Activated T-cell treated with anti-CD3 and anti-CD28 coated beads, Interleukin-2, amount 50 U/mL, for 4 hours (primary cell): ENCODE results near the gene APLP2. TPM values are rescaled to one million over a fixed set of nuclear protein-coding genes. Genes with fewer than 3 reads are reported as not detected.
"Not testable (repeated sequence)": the region's sequence is repeated elsewhere in the genome, so short reads cannot be mapped to it uniquely, and the experiment has no call there.

Source experiments
- ATAC-seq, 2 donors: fragments of 200-7000 bp; cut with Tn5 transposase; one replicate each; pipeline ENCODE4 v1.10.0; 2021
- DNase-seq: peaks from one replicate; pipeline ENCODE4 v3.0.0-alpha.2; 2020
- H3K27me3 Mint-ChIP-seq: one replicate; pipeline ENCODE4 v1.8.0; 2021; ENCODE audit warnings: low read depth, mixed read lengths
- H3K36me3 Mint-ChIP-seq: one replicate; pipeline ENCODE4 v1.8.0; 2022; ENCODE audit warnings: mixed read lengths; ENCODE audit not compliant: insufficient read depth
- H3K4me1 Mint-ChIP-seq: one replicate; pipeline ENCODE4 v1.8.0; 2021; ENCODE audit warnings: low read depth, mixed read lengths
- H3K4me3 Mint-ChIP-seq: one replicate; pipeline ENCODE4 v1.8.0; 2021; ENCODE audit warnings: mild to moderate bottlenecking, moderate library complexity, mixed read lengths
- H3K9me3 Mint-ChIP-seq: one replicate; pipeline ENCODE4 v1.8.0; 2021; ENCODE audit warnings: mixed read lengths
- total RNA-seq, 3 donors: library from RNA; stranded (reverse); gene quantifications; one replicate each; pipeline ENCODE4 v1.2.1, GENCODE V29; 2021

APLP2 gene
- total RNA-seq, 3 donors from 2014 or later: 53.5 to 70.6 (median 60.4) TPM

DNA sequence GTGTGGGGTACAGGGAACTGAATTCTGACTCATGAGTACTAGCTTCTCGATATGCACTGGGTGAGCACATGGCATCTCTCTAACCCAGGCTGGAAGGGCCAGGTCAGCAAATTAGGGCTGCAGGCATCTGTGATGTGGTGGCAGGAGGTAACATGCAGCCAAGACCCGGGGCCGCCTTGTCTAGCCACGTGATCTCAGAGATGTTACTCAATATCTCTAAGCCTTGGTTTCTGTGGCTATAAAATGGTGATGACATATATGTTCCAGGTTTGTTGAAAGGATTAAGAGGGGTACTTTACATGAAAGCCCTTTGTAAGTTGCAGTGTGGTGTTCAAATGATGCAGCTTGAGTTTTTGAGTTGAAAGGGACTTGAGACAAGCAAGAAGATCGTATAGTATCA, 93.0 kb downstream of the APLP2 start:
- peaks cover 67% of the 10 kb centered on the region for H3K27me3 Mint-ChIP-seq
- peaks cover 14% of the 10 kb centered on the region for H3K4me1 Mint-ChIP-seq
- ATAC-seq (peak; percentile 19 to 20), DNase-seq (no peak)
- no peak overlapping the region for H3K4me3 Mint-ChIP-seq
- H3K9me3 Mint-ChIP-seq: no peaks in the 10 kb centered on the region
- no peaks in the 10 kb centered on the region for H3K36me3 Mint-ChIP-seq

DNA sequence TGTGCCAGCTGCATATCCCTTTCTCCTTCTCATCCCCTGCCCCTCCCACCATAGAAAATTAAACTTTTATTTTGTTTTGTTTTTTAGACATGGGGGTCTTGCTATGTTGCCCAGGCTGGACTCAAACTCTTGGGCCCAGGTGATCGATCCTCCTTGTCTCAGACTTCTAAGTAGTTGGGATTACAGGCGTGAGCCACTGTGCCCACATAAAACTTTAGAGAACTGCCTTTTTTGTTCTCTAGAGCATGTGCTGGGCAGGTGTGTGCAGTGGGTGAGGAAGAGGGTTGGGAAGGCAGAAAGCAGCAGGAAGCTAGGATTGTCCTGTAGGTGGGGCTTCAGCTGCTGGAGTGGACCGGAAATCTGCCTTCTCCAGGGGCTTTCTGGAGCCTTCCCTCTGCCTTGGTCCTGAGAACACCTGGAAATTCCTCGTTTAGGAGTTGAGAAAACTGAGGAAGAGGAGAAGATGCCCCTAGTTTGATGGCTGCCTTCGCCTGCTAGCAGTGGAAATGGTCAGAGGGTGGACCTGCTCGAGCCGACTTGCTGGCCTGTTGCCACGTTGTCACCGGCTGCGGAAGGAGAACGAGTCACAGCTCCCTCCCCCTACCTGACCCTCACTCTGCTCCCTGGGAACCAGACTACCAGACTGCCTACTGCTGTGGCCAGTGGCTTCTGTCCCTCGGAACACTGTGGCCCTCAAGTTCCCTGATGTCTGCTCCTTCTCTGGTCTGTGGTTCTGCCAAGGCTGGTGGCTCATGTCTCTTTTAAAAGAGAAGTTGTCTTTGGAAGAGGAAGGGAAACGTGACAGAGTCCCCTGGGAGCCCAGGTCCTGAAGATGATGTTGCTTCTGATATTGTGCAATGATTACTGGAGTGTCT, 93.9 kb downstream of the APLP2 start:
- H3K9me3 Mint-ChIP-seq: no peaks in the 10 kb centered on the region
- H3K27me3 Mint-ChIP-seq: peaks cover 65% of the 10 kb centered on the region
- DNase-seq: no peak
- no peak overlapping the region for H3K4me3 Mint-ChIP-seq
- ATAC-seq: no peak
- peaks cover 14% of the 10 kb centered on the region for H3K4me1 Mint-ChIP-seq
- no peaks in the 10 kb centered on the region for H3K36me3 Mint-ChIP-seq

DNA sequence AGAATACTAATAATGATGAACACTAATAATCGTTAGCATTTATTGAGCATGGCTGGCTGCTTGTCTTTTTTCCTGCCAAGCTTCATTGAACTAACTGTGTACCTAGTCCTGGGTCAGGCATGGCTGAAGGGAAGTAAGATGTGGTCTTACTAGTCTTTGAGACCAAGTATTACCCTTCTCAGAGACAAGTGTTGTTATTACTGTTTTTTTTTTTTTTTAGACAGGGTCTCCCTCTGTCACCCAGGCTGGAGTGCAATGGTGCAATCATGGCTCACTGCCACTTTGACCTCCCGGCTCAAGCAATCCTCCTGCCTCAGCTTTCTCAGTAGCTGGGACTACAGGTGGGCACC, 94.5 kb downstream of the APLP2 start:
- no peak for DNase-seq
- H3K4me3 Mint-ChIP-seq: no peak overlapping the region
- H3K9me3 Mint-ChIP-seq: no peaks in the 10 kb centered on the region
- H3K4me1 Mint-ChIP-seq: peaks cover 9% of the 10 kb centered on the region
- no peak for ATAC-seq
- peaks cover 60% of the 10 kb centered on the region for H3K27me3 Mint-ChIP-seq
- no peaks in the 10 kb centered on the region for H3K36me3 Mint-ChIP-seq

DNA sequence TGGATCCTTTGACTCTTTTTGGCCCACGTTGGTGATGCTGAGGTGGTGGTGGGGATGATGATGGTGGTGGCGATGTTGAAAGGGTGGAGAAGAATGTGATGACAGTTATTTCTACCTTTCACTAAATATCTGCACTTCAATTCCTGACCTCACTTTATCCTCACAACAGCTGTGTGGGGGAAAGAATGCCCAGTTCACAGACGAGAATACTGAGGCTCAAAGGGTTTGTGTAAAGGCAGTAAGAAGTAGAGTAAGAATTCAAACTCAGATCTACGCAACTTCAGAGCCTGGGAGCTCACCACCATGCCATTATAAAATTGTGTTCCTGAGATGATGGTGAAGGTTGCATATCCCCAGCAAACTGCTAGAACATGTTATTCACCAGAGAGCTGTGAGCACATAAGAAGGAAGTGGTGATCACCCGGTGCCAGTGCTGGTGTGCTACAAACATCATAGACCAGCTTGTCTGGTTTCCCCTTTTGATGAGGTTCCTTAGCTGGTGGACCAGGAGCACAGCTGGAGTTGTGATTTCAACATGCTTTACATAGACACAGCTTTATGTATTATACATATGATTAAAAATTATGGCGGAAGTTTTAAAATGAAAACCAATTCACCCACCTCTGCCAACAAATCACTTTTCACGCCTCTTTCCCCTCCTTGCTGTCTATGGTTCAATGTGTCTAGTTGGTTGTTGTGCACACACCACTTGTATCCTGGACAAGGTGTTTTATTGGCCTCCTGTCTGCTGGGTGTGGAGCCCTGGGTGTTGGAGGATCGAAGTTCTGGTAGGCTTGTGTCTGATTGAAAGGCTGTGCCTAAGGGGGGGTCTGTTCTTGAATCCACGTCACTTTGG, 96.1 kb downstream of the APLP2 start:
- H3K9me3 Mint-ChIP-seq: no peaks in the 10 kb centered on the region
- ATAC-seq: no peak
- H3K4me3 Mint-ChIP-seq: no peak overlapping the region
- no peaks in the 10 kb centered on the region for H3K36me3 Mint-ChIP-seq
- peaks cover 3% of the 10 kb centered on the region for H3K4me1 Mint-ChIP-seq
- no peak for DNase-seq
- H3K27me3 Mint-ChIP-seq: peaks cover 61% of the 10 kb centered on the region

GRCh38 chr11:130166457-130166784, 96.7 kb downstream of the APLP2 start:
- Mint-ChIP-seq H3K27me3 (peaks cover 56% of the 10 kb centered on the region), H3K4me3 (no peak overlapping the region), H3K36me3 (no peaks in the 10 kb centered on the region), H3K9me3 (no peaks in the 10 kb centered on the region), H3K4me1 (peaks cover 3% of the 10 kb centered on the region)
- ATAC-seq: no peak
- no peak for DNase-seq

DNA sequence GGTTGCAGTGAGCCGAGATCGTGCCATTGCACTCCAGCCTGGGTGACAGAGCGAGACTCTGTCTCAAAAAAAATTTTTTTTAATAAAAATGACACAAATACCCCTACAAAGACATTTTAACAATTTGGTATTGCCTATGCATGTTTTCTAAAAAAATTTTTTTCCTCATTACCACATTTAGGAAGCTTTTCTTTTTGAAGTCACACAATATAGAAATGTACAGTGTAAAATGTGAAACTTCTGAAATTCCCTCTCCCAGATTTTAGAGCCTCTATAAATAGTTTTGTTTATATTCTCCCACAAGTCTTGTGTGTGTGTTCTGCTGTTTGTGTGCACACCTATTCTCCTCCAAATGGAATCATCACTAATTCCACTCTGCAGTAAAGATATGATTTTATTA, 97.5 kb downstream of the APLP2 start:
- Mint-ChIP-seq H3K36me3 (no peaks in the 10 kb centered on the region), H3K27me3 (peaks cover 49% of the 10 kb centered on the region), H3K9me3 (no peaks in the 10 kb centered on the region), H3K4me3 (no peak overlapping the region), H3K4me1 (no peaks in the 10 kb centered on the region)
- DNase-seq (no peak), ATAC-seq (no peak)

DNA sequence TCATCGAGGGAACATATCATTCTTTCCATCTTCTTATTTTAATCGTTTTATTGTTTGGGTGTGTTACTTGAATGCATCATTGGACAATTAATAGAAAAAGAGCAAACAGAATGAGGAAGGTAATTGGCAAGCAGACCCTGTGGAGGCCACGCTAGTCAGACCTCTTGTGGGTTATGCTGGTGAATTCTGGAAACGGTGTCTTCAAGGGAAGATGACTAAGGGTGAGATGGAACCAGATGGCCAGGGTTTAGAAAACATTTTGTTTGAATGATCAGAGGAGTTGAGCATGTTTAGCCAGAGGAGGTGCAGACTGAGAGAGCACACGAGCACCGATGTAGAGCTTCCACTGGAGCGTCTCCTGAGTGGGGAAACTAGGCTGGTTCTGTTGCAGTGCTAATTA, 98.4 kb downstream of the APLP2 start:
- Mint-ChIP-seq H3K27me3 (peaks cover 42% of the 10 kb centered on the region), H3K9me3 (no peaks in the 10 kb centered on the region), H3K4me1 (no peaks in the 10 kb centered on the region), H3K36me3 (no peaks in the 10 kb centered on the region), H3K4me3 (no peak overlapping the region)
- DNase-seq: no peak
- no peak for ATAC-seq

- Mint-ChIP-seq H3K9me3 (peaks cover 8% of the 10 kb centered on the region), H3K36me3 (no peaks in the 10 kb centered on the region), H3K4me1 (no peaks in the 10 kb centered on the region), H3K27me3 (peaks cover 29% of the 10 kb centered on the region), H3K4me3 (no peak overlapping the region)
- no peak for ATAC-seq
- DNase-seq: no peak
Observed at GRCh38 chr11:130170345-130170744, 100.7 kb downstream of the APLP2 start.

- no peak for DNase-seq
- Mint-ChIP-seq H3K36me3 (no peaks in the 10 kb centered on the region), H3K9me3 (peaks cover 8% of the 10 kb centered on the region), H3K27me3 (peaks cover 24% of the 10 kb centered on the region), H3K4me3 (no peak overlapping the region), H3K4me1 (no peaks in the 10 kb centered on the region)
- no peak for ATAC-seq
Observed at GRCh38 chr11:130171534-130171933, 101.8 kb downstream of the APLP2 start.

DNA sequence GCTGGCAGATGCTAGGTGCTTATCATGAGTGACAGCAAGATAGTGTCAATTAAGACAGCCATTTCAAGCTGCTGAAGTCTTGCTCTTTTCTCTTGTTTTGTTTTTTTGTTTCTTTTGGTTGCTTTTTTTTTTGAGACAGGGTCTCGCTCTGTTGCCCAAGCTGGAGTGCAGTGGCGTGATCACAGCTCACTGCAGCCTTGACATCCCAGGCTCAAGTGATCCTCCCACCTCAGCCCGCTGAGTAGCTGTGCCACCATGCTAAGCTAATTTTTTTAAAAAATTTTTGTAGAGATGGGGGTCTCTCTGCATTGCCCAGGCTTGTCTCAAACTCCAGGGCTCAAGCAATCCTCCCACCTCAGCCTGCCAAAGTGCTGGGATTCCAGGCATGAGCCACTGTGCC, 102.3 kb downstream of the APLP2 start:
- not testable (repeated sequence) for H3K36me3 Mint-ChIP-seq

DNA sequence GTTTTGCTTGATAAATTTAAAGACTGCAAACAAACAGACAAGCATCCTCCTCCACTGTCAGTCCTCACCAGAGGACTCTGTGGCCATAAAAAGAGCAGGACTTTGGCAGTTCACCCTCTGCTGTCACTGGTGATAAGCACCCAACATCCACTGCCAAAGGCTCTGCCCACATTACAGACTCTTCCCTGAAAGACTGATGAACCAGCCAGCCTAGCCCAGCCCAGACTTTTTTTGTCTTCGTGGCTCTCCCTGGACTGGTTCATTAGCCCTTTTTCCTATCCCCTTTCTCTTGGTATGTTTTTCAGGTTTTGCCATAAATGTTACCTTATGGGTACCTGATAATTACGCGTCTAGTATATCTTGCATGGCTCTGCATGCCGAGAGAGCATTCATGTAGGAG, 104.9 kb downstream of the APLP2 start:
- Mint-ChIP-seq H3K27me3 (peaks cover 13% of the 10 kb centered on the region), H3K36me3 (no peaks in the 10 kb centered on the region), H3K4me1 (no peaks in the 10 kb centered on the region), H3K4me3 (no peak overlapping the region), H3K9me3 (peaks cover 8% of the 10 kb centered on the region)
- DNase-seq (no peak), ATAC-seq (no peak)

More for the DNA sequence above, 102.3 kb downstream of the APLP2 start:
- H3K4me3 Mint-ChIP-seq, H3K9me3 Mint-ChIP-seq, ATAC-seq, H3K4me1 Mint-ChIP-seq, DNase-seq: not testable (repeated sequence)
- peaks cover 23% of the 10 kb centered on the region for H3K27me3 Mint-ChIP-seq

DNA sequence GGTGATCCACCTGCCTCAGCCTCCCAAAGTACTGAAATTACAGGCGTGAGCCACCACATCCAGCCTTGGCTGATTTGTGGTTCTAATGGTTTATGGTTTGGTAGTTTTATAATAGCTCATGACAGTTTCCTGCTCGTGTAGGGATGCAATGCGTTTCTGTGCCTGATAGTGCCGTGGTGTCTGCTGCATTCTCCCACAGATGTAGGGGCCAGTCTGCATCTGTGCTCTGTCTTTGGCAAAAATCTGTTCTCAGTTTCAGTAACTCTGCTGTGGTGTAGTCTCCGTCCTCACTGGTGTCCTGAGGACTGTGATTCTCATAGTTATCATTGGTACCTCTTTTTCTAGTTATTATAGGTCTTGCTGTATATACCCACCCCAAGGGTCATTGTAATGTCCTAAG, 106.2 kb downstream of the APLP2 start:
- Mint-ChIP-seq H3K27me3 (peaks cover 9% of the 10 kb centered on the region), H3K36me3 (no peaks in the 10 kb centered on the region)

GRCh38 chr11:130177782-130178181, 108.1 kb downstream of the APLP2 start:
- no peak for DNase-seq
- Mint-ChIP-seq H3K27me3 (peaks cover 6% of the 10 kb centered on the region), H3K36me3 (no peaks in the 10 kb centered on the region), H3K4me3 (no peak overlapping the region), H3K9me3 (peaks cover 8% of the 10 kb centered on the region), H3K4me1 (no peaks in the 10 kb centered on the region)
- no peak for ATAC-seq

More for the DNA sequence above, 106.2 kb downstream of the APLP2 start:
- Mint-ChIP-seq H3K4me1 (no peaks in the 10 kb centered on the region), H3K4me3 (no peak overlapping the region), H3K9me3 (peaks cover 8% of the 10 kb centered on the region)
- ATAC-seq (no peak), DNase-seq (no peak)

GRCh38 chr11:130178441-130179339, 109.0 kb downstream of the APLP2 start:
- Mint-ChIP-seq H3K27me3 (peaks cover 6% of the 10 kb centered on the region), H3K36me3 (no peaks in the 10 kb centered on the region), H3K9me3 (peaks cover 8% of the 10 kb centered on the region), H3K4me1 (no peaks in the 10 kb centered on the region), H3K4me3 (no peak overlapping the region)
- ATAC-seq: no peak
- no peak for DNase-seq
